ENCODE data around the gene RGS10. TPM values are rescaled to one million over a fixed set of nuclear protein-coding genes. Genes with fewer than 3 reads are reported as not detected.

Gene RGS10
- total RNA-seq, 2 donors from 2014 or later: 7.8 to 10.8 TPM

DNA sequence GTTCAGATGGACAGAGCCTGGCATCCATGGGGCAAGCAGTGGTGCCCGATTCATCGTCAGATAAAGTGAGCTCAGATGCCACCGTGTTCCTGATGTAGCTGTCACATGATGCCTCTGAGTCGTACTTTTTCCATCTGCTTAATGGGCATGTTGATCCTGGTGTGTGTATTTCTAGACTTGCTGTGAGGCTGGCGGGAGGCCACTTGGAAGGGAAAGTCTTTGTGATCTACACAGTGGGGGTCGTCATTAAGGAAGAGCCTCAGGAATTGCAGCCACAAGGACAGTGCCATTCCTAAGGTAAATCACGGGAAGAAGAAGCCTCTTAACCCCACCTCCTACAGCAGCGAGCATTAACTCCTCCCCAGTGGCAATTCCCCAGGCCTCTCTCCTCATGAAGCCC is 63.0 kb downstream of the RGS10 start:
- H3K4me1 ChIP-seq: peaks cover 0 to 5% of the 10 kb centered on the region in 2 donors
- no peaks in the 10 kb centered on the region for H3K36me3 ChIP-seq
- H3K27me3 ChIP-seq: no peaks in the 10 kb centered on the region
- H3K27ac ChIP-seq: no peak overlapping the region
- H3K4me3 ChIP-seq: no peak overlapping the region
- H3K9me3 ChIP-seq: no peaks in the 10 kb centered on the region
- TF ChIP-seq, protein P1, sequence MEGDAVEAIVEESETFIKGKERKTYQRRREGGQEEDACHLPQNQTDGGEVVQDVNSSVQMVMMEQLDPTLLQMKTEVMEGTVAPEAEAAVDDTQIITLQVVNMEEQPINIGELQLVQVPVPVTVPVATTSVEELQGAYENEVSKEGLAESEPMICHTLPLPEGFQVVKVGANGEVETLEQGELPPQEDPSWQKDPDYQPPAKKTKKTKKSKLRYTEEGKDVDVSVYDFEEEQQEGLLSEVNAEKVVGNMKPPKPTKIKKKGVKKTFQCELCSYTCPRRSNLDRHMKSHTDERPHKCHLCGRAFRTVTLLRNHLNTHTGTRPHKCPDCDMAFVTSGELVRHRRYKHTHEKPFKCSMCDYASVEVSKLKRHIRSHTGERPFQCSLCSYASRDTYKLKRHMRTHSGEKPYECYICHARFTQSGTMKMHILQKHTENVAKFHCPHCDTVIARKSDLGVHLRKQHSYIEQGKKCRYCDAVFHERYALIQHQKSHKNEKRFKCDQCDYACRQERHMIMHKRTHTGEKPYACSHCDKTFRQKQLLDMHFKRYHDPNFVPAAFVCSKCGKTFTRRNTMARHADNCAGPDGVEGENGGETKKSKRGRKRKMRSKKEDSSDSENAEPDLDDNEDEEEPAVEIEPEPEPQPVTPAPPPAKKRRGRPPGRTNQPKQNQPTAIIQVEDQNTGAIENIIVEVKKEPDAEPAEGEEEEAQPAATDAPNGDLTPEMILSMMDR (IDR thresholded peaks at IDR 0.05): no peak
- no peak for DNase-seq (ENCODE audit: low spot score)

DNA sequence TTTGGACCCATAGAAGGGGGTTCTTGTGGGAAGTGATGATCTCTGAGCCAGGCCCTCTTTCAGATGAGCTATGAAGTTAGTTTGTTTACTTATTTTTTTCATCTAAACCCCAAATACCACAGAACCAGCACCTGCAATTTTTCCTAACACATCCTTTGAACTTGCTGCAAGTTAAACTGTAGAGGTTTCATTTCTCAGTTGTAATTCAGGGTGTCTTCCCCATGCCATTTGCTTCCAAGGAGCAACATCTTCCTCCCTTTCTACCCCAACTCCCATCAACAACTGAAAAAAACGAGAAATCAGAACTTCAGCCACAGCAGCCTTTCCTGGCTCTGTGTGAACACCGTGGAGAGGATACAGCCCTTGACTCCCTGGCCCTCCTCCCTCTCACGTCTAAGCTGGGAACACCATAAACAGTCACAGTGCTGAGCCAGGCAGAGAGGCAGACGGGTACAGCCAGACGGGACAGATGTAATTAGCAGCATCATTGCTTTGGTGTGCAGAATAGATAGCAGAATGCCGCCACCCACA is 63.6 kb downstream of the RGS10 start:
- Histone ChIP-seq H3K27me3 (no peaks in the 10 kb centered on the region), H3K36me3 (no peaks in the 10 kb centered on the region), H3K9me3 (no peaks in the 10 kb centered on the region), H3K4me3 (no peak overlapping the region), H3K27ac (no peak overlapping the region), H3K4me1 (peaks cover 0 to 5% of the 10 kb centered on the region in 2 donors)
- TF ChIP-seq, protein P1 (IDR thresholded peaks at IDR 0.05): no peak
- DNase-seq (ENCODE audit: low spot score): no peak

DNA sequence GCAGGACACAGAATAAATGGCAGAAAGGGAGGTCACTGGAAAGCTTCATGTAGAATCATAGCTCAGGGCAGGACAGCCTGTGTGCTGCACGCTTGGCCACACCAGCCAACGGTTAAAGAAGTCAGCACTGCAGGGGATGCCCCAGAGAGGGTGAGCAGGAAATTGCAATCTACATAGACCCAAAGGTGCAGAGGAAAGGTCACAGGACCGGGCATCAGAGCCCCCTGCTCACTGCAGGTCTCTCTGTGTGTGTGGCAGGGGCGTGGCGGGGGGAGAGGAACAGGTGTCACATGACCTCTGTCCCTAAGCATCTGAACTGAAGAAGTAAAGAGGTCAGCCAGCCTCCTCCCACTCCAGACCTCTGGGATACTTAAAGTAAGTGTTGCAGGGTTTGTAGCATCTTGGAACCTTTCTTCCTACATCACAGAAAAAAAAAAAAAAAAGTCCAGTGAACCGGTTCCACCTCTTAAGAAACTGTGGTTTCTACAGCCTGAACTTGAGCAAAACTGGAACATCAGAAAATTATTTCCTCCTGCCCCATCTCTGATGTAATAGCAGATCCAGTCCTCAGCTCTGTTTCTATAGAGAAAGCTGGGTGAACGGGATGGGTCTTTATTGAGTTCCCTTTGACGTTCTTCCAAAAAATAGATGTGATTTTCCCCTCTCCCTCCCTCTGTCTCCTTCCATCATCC is 64.3 kb downstream of the RGS10 start:
- Histone ChIP-seq H3K9me3 (no peaks in the 10 kb centered on the region), H3K27me3 (no peaks in the 10 kb centered on the region), H3K4me1 (peaks cover 0 to 5% of the 10 kb centered on the region in 2 donors)

DNA sequence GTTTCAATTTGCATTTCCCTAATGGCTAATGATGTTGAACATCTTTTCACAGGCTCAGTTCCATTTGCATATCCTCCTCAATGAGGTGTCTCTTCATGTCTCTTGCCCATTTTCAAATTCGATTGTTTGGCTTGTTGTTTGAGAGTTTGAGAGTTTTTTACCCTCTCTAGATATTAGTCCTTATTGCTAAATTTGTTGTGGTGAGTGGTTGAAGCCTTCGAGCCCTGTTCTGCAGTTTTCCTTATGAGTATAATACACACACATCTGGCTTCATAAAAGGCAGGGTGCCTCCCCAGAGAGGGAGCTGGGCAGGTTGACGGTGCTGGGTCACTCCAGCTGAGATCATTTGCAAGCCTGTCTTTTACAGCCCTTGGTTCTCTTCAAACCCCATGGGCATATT is 65.1 kb downstream of the RGS10 start:
- Histone ChIP-seq H3K36me3 (no peaks in the 10 kb centered on the region), H3K4me1 (peaks cover 0 to 5% of the 10 kb centered on the region in 2 donors), H3K4me3 (no peak overlapping the region), H3K9me3 (no peaks in the 10 kb centered on the region), H3K27me3 (no peaks in the 10 kb centered on the region), H3K27ac (no peak overlapping the region)
- DNase-seq (ENCODE audit: low spot score): no peak
- TF ChIP-seq, protein P1 (IDR thresholded peaks at IDR 0.05): no peak

More for the DNA sequence above, 64.3 kb downstream of the RGS10 start:
- H3K36me3 ChIP-seq: no peaks in the 10 kb centered on the region
- H3K27ac ChIP-seq: no peak overlapping the region
- H3K4me3 ChIP-seq: no peak overlapping the region
- TF ChIP-seq, protein P1 (IDR thresholded peaks at IDR 0.05): no peak
- DNase-seq (ENCODE audit: low spot score): no peak

DNA sequence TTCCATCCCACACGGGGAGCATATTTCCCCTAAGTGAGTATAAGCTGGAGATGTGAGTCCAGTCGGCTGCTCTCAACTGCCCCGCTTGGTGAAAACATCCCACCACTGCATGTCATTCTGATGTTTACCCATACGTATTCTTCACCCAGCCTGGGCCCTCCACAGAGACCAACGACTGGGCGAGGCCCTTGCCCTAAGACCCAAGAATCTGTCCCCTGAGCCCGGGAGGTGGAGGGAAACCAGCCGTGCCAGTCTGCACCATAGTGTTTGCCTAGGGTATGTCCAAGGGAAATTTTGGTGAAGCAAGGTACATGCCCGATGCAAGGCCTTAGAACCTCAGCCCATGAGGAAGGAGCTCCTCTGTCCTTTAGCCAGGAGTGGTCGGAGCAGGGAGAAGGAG is 67.9 kb downstream of the RGS10 start:
- no peak overlapping the region for H3K4me3 ChIP-seq
- no peak overlapping the region for H3K27ac ChIP-seq
- no peaks in the 10 kb centered on the region for H3K9me3 ChIP-seq
- H3K27me3 ChIP-seq: no peaks in the 10 kb centered on the region
- no peaks in the 10 kb centered on the region for H3K36me3 ChIP-seq
- TF ChIP-seq, protein P1 (IDR thresholded peaks at IDR 0.05): no peak
- DNase-seq (ENCODE audit: low spot score): no peak
- H3K4me1 ChIP-seq: peaks cover 0 to 4% of the 10 kb centered on the region in 2 donors

Data from right atrium auricular region (tissue), 2 donors.